Activated CD4-positive, alpha-beta T cell treated with anti-CD3 and anti-CD28 coated beads, Interleukin-2, amount 10 ng/mL, durations not matched to agents 24 days and 14 days (primary cell): ENCODE results near the gene ITGB7. TPM values are rescaled to one million over a fixed set of nuclear protein-coding genes. Genes with fewer than 3 reads are reported as not detected.
"Not testable (repeated sequence)": the region's sequence is repeated elsewhere in the genome, so short reads cannot be mapped to it uniquely, and the experiment has no call there.

Experiments used
- DNase-seq: peaks from one replicate; pipeline ENCODE4 v3.0.0; 2022
- H3K27ac Mint-ChIP-seq: one replicate; pipeline ENCODE4 v1.8.0; 2022; ENCODE audit warnings: mild to moderate bottlenecking, mixed read lengths
- H3K27me3 Mint-ChIP-seq: one replicate; pipeline ENCODE4 v1.8.0; 2022; ENCODE audit warnings: mixed read lengths
- H3K36me3 Mint-ChIP-seq: one replicate; pipeline ENCODE4 v1.8.0; 2022; ENCODE audit warnings: low read depth, mild to moderate bottlenecking, mixed read lengths
- H3K4me1 Mint-ChIP-seq: one replicate; pipeline ENCODE4 v1.8.0; 2021; ENCODE audit warnings: mixed read lengths
- H3K4me3 Mint-ChIP-seq: one replicate; pipeline ENCODE4 v1.8.0; 2022; ENCODE audit warnings: mild to moderate bottlenecking, moderate library complexity, mixed read lengths
- H3K9me3 Mint-ChIP-seq: one replicate; pipeline ENCODE4 v1.8.0; 2021; ENCODE audit warnings: mixed read lengths
- intact Hi-C: fragments of 100-400 bp; cut with micrococcal nuclease; formaldehyde crosslinking; loops from one replicate; pipeline ENCODE4 v1.15.1; 2023
- total RNA-seq: library from RNA; stranded (reverse); gene quantifications from 2 replicates; pipeline ENCODE4 v1.2.3, GENCODE V29; 2022

The ITGB7 gene
- total RNA-seq, 1 donor from 2014 or later, result 239 TPM

DNA sequence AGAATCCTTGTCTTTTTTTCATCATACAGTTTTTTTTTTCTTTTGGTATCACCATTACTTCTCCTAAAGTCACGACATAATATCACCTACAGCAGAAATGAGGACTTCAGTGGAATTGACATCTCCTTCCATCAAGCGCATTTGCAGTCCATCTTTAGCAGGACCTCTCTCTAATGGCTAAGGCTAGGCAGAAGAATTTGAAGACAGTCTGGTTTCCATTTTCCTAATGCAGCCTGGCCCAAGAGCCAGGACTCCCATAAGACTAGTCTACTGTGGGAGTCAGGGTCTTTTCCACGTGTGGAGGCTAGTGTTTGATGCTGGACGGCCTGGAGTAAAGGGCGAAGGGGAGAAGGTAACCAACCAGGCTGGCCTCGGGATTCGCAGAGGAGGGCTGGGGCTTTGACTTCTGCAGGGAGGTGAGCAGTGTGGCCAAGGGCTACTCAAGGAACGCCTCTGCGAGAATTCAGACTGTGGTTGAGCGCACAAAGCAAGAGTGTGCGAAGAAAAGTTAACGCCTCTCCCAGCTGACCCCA, 27.3 kb downstream of the ITGB7 start:
- H3K9me3 Mint-ChIP-seq, result no peaks in the 10 kb centered on the region
- intact Hi-C loops, result loop anchor here (1.0 to 2.0 kb wide), 7 partner anchors 19 to 322 kb away; partner anchors contain the start of genes AAAS, MYG1 and TARBP2
- H3K27ac Mint-ChIP-seq, result peak overlapping the region; percentile 95
- no peak for DNase-seq
- peaks cover 47% of the 10 kb centered on the region for H3K4me1 Mint-ChIP-seq
- no peaks in the 10 kb centered on the region for H3K27me3 Mint-ChIP-seq
- peak overlapping the region; percentile 92 for H3K4me3 Mint-ChIP-seq
- peaks cover 26% of the 10 kb centered on the region for H3K36me3 Mint-ChIP-seq

GRCh38 chr12:53178803-53179202, 28.2 kb downstream of the ITGB7 start:
- peaks cover 41% of the 10 kb centered on the region for H3K4me1 Mint-ChIP-seq
- peak overlapping the region; percentile 92 for H3K4me3 Mint-ChIP-seq
- H3K36me3 Mint-ChIP-seq, result peaks cover 20% of the 10 kb centered on the region
- intact Hi-C loops, DNase-seq, H3K27ac Mint-ChIP-seq, H3K9me3 Mint-ChIP-seq, H3K27me3 Mint-ChIP-seq: not testable (repeated sequence)

- intact Hi-C loops, H3K4me3 Mint-ChIP-seq, DNase-seq, H3K9me3 Mint-ChIP-seq, H3K27me3 Mint-ChIP-seq, H3K27ac Mint-ChIP-seq: not testable (repeated sequence)
- H3K36me3 Mint-ChIP-seq, result peaks cover 15% of the 10 kb centered on the region
- H3K4me1 Mint-ChIP-seq, result peaks cover 31% of the 10 kb centered on the region
Observed at GRCh38 chr12:53177447-53177846, 29.6 kb downstream of the ITGB7 start.

DNA sequence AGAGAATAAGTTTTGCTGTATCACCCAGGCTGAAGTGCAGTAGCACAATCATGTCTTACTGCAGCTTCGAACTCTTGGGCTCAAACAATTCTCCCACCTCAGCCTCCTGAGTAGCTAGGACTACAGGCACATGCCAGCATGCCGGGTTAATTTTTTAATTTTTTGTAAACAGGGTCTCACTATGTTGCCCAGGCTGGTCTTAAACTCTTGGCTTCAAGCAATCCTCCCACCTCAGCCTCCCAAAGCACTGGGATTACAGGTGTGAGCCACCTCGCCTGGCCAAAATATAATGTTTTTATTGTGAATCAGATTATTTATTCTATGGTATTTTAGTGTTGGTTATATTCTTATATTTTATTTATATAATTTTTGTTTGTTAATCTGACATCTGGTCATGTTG, 30.3 kb downstream of the ITGB7 start:
- Mint-ChIP-seq H3K27me3 (no peaks in the 10 kb centered on the region), H3K4me3 (no peak overlapping the region), H3K9me3 (no peaks in the 10 kb centered on the region), H3K27ac (no peak overlapping the region), H3K4me1 (peaks cover 24% of the 10 kb centered on the region), H3K36me3 (peaks cover 8% of the 10 kb centered on the region)
- DNase-seq, result no peak
- intact Hi-C loops, result no loop called here

- no peak overlapping the region for H3K27ac Mint-ChIP-seq
Observed at GRCh38 chr12:53174881-53175491, 32.1 kb downstream of the ITGB7 start.

DNA sequence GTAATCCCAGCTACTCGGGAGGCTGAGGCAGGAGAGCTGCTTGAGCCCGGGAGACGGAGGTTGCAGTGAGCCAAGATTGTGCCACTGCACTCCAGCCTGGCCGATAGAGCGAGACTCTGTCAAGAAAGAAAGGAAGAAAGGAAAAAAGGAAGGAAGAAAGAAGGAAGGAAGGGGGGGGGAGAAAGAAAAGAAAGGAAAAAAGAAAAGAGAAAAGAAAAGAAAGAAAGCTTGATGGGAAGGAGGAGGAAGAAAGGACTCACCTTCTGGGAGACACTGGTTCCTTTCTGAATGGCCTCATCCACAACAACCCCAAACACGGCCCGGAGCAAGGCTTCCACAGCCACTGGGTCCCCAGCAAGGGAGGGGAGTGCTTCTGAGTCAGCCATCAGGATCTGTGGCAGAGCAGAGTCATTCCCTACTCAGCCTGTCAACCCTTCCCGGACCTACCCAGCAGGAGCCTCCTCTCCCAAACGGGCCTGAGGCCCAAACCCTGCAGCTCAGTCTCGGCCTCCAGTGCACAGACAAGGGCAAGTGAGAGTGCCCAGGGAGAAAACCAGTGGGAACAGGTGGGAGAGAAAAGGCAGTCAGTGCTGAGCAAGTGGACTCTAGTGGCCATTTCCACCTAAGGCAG, 33.9 kb downstream of the ITGB7 start:
- H3K4me3 Mint-ChIP-seq, result no peak overlapping the region
- intact Hi-C loops, result no loop called here
- H3K36me3 Mint-ChIP-seq, result peaks cover 5% of the 10 kb centered on the region
- H3K27me3 Mint-ChIP-seq, result no peaks in the 10 kb centered on the region
- no peaks in the 10 kb centered on the region for H3K9me3 Mint-ChIP-seq
- peak; percentile 53 for DNase-seq
- H3K4me1 Mint-ChIP-seq, result peaks cover 5% of the 10 kb centered on the region
- no peak overlapping the region for H3K27ac Mint-ChIP-seq

More at GRCh38 chr12:53174881-53175491, 32.1 kb downstream of the ITGB7 start:
- Mint-ChIP-seq H3K4me1 (peaks cover 16% of the 10 kb centered on the region), H3K9me3 (no peaks in the 10 kb centered on the region), H3K27me3 (no peaks in the 10 kb centered on the region), H3K4me3 (no peak overlapping the region), H3K36me3 (peaks cover 4% of the 10 kb centered on the region)
- DNase-seq, result no peak
- intact Hi-C loops, result no loop called here

DNA sequence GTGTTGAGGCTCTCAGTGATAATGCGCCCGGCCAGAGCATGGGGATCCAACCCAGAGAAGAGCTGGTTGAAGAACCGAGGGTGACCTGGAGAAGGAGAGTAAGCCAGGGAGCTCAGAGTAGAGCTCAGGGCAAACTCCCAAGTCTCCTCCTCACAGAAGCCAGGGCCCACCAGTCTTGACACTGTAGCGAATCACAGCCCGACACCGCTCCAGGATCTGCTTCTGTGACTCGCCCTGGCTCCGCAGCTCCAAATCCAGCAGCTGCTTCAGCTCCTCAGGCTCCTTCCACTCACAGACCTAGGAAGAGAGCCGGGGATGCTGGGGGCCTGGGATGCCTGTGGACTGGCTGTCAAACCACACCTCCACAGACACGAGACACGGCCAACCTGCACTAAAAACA, 34.7 kb downstream of the ITGB7 start:
- intact Hi-C loops, result no loop called here
- Mint-ChIP-seq H3K4me1 (peaks cover 5% of the 10 kb centered on the region), H3K9me3 (no peaks in the 10 kb centered on the region), H3K27ac (no peak overlapping the region), H3K27me3 (no peaks in the 10 kb centered on the region), H3K36me3 (peaks cover 5% of the 10 kb centered on the region), H3K4me3 (no peak overlapping the region)
- no peak for DNase-seq

GRCh38 chr12:53171725-53172329, 35.2 kb downstream of the ITGB7 start:
- Mint-ChIP-seq H3K36me3 (peaks cover 7% of the 10 kb centered on the region), H3K27me3 (no peaks in the 10 kb centered on the region), H3K9me3 (no peaks in the 10 kb centered on the region), H3K4me1 (peaks cover 5% of the 10 kb centered on the region), H3K27ac (no peak overlapping the region), H3K4me3 (no peak overlapping the region)
- intact Hi-C loops, result no loop called here
- no peak for DNase-seq

DNA sequence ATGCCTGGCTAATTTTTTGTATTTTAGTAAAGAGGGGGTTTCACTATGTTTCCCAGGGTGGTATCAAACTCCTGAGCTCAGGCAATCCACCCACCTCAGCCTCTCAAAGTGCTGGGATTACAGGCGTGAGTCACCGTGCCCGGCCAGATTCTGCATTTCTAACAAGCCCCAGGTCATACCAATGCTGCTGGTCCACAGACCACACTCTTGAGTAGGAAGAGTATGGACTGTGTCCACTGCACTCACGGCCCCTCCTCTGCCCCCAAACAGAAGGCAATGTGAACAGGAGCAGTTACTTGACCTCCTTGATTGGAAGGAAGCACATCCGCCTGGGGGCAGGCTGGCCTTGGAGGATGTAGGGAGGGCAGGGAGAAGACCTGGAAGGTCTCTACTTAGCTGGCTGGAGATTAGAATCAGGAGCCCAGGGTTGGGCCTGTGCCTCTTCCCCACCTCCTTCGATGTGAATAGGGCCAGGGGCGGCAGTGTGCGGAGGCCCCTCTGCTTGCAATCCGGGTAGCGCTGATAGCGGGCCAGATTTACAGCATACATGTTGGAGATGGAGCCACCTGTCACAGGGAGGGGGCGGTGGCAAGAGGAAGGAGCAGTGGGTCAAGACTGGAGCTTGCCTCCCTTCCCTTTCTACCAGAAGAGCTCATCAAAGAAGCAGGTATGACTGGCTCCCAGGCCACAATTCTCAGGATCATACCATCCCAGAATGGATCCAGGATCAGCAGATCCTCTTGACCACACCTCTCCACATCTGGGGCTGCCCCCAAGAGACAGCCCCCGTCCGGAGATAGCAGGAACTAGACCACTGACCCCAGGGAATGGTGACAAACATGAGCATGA, 36.0 kb downstream of the ITGB7 start:
- peaks cover 7% of the 10 kb centered on the region for H3K36me3 Mint-ChIP-seq
- peaks cover 7% of the 10 kb centered on the region for H3K4me1 Mint-ChIP-seq
- DNase-seq, result no peak
- no peak overlapping the region for H3K4me3 Mint-ChIP-seq
- intact Hi-C loops, result no loop called here
- no peaks in the 10 kb centered on the region for H3K27me3 Mint-ChIP-seq
- H3K27ac Mint-ChIP-seq, result no peak overlapping the region
- H3K9me3 Mint-ChIP-seq, result no peaks in the 10 kb centered on the region

GRCh38 chr12:53170215-53170614, 36.8 kb downstream of the ITGB7 start:
- H3K27ac Mint-ChIP-seq, result no peak overlapping the region
- no peaks in the 10 kb centered on the region for H3K9me3 Mint-ChIP-seq
- no peak overlapping the region for H3K4me3 Mint-ChIP-seq
- H3K4me1 Mint-ChIP-seq, result peaks cover 7% of the 10 kb centered on the region
- no peak for DNase-seq
- no peaks in the 10 kb centered on the region for H3K27me3 Mint-ChIP-seq
- intact Hi-C loops, result no loop called here
- H3K36me3 Mint-ChIP-seq, result peaks cover 7% of the 10 kb centered on the region

- H3K27ac Mint-ChIP-seq, result no peak overlapping the region
- intact Hi-C loops, result no loop called here
- peaks cover 7% of the 10 kb centered on the region for H3K36me3 Mint-ChIP-seq
- H3K4me1 Mint-ChIP-seq, result peaks cover 3% of the 10 kb centered on the region
- H3K9me3 Mint-ChIP-seq, result no peaks in the 10 kb centered on the region
- H3K27me3 Mint-ChIP-seq, result no peaks in the 10 kb centered on the region
- DNase-seq, result no peak
- no peak overlapping the region for H3K4me3 Mint-ChIP-seq
Observed at GRCh38 chr12:53169644-53170043, 37.4 kb downstream of the ITGB7 start.

- H3K27ac Mint-ChIP-seq, result no peak overlapping the region
- H3K9me3 Mint-ChIP-seq, result no peaks in the 10 kb centered on the region
- intact Hi-C loops, result no loop called here
- no peak overlapping the region for H3K4me3 Mint-ChIP-seq
- DNase-seq, result no peak
- H3K36me3 Mint-ChIP-seq, result peaks cover 7% of the 10 kb centered on the region
- peaks cover 2% of the 10 kb centered on the region for H3K4me1 Mint-ChIP-seq
- no peaks in the 10 kb centered on the region for H3K27me3 Mint-ChIP-seq
Observed at GRCh38 chr12:53166837-53167236, 40.2 kb downstream of the ITGB7 start.

- DNase-seq, intact Hi-C loops, H3K9me3 Mint-ChIP-seq, H3K36me3 Mint-ChIP-seq, H3K27me3 Mint-ChIP-seq, H3K27ac Mint-ChIP-seq, H3K4me3 Mint-ChIP-seq: not testable (repeated sequence)
- peaks cover 10% of the 10 kb centered on the region for H3K4me1 Mint-ChIP-seq
Observed at GRCh38 chr12:53163008-53163407, 44.0 kb downstream of the ITGB7 start.
